GM18502 (cell line): ENCODE measurements around the gene PRLH.
A peak's percentile ranks its signal among the peaks of the same experiment; 100 is the strongest.
"Not testable (repeated sequence)": the region's sequence is repeated elsewhere in the genome, so short reads cannot be mapped to it uniquely, and the experiment has no call there.

Experiments
- ATAC-seq: cut with Tn5 transposase; IDR thresholded peaks from one replicate; pipeline ENCODE4 v1.9.1; 2021; ENCODE audit warnings: mild to moderate bottlenecking; ENCODE audit not compliant: unreplicated experiment, poor library complexity

The PRLH gene

DNA sequence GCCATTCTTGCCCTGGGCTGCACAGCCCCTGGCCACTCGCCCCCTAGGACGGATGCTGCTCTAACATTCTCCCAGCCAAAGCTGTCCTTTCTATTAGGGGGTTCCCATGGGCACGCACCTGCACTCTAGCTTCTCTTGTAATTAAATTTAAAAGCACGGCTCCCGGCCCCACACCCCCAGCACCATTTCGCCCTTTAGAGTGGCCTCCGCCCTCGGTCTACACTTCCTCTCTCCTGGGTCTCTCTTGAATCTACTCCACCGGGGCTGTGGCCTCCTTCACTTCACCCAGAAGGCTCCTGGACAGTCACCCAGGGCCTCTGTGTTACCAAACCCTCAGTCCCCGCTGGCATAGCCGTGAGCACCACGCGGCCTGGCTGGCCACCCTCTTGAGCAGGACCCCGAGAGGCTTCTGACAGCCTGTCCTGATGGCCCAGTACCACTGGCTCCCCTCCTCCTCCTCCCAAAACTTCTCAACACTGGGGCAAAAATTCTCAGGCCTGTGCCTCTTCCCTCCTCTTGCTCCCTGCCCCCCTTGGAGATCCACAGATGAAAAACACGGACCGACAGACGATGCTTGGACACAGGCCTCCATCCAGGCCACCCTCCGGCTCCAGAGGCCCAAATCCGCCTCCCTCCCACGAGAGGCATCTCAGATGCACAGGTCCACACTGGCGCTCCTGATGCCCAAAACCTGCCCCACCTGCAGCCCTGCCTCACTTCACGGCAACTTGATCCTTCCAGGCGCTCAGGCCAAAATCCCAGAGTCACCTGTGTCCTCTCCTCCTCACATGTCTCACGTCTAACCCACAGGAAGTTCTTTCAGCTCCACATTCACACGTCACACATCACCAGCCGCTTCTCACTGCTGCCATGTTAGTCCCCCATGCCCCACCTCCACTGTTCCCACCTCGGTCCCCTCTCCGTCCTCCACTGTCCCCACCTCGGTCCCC, 31.1 kb downstream of the PRLH start:
- ATAC-seq = no peak

DNA sequence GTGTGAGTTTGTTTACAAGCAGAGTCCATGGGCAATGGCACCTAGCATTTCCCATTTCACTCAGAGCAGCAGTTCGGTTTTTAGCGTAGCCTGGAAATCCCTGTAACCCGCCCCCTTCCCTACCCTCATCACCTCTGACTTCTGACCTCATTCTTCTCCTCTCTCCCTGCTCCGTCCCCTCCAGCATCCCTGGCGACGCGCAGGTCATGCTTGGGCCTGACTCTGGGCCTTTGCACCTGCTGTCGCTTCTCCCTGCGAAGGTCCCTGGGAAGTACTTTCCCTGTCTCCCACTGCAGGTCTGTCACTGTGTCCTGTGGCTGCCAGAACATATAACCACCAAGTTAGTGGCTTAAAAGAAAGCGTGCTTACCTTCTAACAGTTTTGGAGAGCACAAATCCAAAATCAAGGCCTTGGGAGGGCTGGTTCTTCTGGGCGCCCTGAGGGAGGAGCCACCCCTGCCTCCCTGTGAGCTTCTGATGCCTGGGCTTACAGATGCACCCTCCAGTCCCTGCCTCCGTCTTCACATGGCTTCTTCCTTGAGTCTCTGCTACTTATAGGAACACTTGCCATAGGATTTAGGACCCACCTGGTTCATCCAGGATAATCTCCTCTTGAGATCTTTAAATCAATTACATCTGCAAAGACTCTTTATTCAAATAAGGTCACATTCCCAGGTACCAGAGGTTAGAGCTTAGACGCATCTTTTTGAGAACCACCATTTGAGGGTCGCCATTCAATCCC, 32.3 kb downstream of the PRLH start:
- no peak for ATAC-seq

DNA sequence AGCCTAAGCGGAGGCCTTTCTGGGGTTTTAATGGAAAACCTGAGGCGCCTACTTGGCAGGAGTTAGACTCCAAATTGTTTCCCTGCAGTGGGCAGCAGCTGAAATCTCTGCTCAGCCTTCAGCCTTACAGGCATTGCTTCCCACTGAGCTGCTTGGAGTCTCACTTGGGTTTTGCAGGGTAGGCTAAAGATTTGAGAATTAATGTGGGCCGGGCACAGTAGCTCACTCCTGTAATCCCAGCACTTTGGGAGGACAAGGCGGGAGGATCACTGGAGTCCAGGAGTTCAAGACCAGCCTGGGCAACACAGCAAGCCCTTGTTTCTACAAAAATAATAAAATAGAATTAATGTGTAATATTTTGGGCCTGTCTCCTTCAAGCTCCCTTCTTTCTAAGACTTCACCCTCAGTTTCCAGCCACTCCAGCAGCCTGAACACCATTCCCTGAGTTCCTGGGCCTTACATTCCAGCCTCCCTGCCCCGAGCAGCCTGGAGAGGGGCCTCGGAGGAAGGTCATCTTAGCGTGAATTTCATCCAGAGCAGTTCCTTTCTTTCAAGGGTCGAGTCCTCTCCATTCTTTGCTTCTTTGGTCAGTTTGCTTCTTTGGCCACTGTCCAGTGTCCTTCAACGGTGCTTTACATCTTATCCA, 33.2 kb downstream of the PRLH start:
- ATAC-seq = no peak

DNA sequence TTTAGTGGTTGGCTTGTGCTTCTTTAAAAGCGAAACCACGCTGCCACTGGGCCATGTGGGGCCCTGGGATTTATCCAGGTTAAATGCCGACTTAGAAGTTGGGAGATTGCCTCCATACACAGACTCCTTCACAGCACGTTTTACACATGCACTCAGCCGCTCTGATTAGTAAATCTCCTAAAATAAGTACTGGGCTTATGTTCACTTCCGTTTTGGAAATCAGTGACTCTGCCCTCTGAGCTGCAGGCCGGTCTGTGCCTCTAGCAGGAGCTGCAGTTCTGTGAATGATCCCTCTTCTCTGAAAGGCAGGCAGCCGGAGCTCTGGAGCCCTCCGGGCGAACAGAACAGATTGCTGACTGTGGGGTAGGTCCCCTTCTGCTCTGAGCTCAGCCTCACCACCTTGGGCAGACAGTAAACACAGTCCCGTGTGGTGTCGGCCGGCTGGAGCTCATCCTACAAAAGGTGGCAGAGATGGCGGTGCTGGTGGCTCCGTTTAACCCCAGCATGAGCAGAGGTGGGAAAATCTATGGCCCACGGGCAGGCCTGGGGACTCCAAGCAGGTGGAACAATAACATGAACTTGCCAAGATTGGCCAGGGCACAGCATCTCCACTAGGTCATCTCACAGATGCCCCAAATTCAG, 34.0 kb downstream of the PRLH start:
- no peak for ATAC-seq

DNA sequence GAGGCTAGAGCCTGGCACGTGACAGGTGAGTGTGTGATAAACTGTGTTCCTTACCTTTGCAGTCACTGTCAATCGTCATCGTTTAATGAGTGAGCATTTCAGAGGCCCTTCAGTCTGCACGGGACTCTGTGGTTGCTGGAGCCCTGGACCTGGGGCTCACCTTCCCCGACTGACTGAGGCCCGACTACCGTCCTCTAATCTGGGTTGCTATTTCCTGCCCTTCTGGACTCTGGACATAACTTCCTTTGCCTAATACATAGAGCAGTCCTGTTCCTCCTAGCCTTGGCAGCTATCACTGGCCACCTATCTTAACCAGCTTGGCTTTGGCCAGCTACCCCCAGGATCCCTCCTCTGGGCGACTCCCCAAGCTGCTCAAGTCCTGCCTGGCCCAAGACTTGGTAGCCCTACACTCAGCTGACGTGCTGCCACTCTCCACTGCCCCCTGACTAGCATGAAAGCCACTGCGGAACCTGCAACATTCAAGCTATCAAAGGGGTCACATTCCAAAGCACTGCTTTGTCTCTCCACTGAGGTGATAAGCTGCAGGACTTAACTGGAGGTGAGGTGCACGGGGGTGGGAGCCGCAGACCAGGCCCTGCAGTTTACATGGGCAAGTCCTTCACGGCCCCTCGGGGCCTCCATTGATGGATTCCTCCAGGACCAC, 35.2 kb downstream of the PRLH start:
- no peak for ATAC-seq

DNA sequence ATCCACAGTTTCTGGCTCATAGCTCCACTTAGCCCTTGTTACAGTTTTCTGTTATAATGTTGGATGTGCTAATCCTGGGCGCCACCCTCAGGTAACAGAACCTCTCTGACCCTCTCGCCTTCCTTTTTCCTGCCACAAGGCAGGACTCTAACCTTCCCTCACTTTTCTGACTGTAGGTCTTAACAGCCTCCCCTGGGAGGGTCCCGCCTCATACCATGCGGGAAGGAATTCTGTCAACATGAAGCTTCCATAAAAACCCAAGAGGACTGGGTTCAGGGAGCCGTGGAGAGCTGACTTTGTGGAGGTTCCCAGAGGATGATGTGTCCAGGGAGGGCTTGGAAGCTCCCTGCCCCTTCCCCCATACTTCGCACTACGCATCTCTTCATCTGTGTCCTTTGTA, 36.0 kb downstream of the PRLH start:
- no peak for ATAC-seq

DNA sequence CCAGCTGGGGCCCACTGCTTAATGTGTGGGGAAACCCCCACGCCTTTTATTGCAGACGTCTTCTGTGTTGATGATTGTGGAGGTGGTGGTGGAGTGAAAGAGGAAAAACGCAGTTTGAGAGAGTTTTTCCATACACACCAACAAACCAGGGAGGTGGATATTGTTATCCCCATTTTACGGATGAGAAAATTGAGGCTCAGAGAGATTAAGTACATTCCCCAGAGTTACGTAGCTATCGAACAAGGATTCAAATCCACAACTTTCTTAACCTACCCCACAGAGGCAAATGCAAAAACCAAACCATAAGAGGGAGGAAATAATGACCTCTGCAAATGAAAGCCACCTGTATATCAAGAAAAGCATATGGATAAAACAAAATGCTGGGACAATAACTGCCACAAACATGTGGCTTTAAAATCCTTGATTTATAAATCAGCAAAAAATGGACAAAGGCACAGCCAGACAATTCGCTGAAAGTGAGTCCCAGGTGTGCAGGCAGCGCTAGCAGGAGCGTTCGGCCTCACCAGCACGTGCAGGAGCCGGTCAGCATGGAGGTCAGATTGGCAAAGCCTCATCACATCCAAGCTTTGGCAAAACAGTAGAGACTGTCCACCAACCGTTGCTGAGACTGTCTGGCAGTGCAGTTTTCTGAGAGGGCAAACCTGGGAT, 36.8 kb downstream of the PRLH start:
- ATAC-seq = no peak

DNA sequence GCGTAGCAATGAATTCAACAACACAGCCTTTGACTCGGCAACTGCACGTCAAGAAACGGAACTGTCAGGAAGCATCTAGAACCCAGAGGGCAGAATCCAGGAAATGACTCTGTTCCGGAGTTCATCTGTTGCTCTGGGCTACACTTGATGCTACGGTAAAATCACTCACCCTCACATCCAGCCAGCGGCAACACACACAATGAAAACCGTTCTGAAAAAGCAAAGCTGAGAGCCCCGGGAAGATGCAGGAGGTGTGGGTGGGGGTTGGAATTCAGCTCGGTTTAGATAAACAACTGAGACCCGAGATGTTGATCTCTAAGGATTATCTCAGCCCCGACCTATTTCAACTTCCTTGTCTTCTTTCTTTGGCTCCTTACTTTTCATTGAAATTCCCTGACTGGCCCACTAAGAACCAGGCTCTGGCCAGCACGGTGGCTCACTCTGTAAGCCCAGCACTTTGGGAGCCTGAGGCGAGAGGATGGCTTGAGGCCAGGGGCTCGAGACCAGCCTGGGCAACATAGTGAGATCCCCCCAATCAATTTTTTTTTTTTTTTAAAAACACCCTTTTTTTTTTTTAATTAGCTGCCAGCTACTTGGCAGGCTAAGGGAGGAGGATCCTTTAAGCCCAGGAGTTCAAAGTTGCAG, 37.5 kb downstream of the PRLH start:
- peak; percentile 53 for ATAC-seq

DNA sequence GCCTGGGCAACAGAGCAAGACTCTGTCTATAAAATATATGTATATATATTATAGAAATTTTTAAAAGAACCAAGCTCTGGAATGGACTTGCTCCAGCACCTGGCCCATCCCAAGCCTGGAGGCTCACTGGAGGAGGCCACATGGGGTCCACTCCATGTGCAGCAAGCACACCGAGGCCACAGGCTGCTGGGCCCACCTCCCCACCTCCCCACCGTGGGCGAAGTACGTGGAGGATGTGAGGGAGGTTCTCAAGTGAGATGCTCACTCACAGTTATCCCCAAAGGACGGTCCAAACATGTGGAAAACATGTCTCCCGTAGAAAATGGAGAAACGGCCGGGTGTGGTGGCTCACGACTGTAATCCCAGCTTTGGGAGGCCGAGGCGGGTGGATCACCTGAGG, 38.0 kb downstream of the PRLH start:
- no peak for ATAC-seq

DNA sequence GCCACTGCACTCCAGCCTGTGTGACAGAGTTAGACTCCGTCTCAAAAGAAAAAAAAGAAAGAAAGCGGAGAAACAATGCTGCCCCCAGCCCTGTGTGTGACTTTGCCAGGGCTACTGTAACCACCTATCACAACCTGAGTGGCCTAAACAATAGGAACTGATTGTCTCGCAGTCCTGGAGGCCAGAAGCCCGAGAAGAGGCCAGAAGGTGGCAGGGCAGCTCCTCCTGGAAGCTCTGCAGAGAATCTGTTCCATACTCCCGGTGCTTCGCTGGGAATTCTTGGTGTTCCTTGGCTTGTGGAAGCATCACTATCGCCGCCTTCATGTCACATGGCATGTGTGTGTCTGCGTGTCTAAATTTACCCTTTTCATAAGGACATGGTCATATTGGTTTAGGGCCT, 38.6 kb downstream of the PRLH start:
- ATAC-seq = no peak

DNA sequence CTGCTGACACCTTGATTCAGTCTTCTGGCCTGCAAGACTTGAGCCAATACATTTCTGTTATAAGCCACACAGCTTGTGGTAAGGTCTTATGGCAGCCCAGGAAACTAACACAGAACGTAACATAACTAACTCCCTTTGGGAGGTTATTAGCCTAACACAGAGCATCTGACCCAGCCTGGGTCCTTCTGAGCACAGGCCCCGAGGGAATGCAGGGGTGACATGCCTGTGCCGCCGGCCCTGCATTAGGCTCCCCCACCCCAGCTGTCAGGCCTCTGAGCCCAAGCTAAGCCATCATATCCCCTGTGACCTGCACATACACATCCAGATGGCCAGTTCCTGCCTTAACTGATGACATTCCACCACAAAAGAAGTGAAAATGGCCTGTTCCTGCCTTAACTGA, 40.1 kb downstream of the PRLH start:
- ATAC-seq = not testable (repeated sequence)

DNA sequence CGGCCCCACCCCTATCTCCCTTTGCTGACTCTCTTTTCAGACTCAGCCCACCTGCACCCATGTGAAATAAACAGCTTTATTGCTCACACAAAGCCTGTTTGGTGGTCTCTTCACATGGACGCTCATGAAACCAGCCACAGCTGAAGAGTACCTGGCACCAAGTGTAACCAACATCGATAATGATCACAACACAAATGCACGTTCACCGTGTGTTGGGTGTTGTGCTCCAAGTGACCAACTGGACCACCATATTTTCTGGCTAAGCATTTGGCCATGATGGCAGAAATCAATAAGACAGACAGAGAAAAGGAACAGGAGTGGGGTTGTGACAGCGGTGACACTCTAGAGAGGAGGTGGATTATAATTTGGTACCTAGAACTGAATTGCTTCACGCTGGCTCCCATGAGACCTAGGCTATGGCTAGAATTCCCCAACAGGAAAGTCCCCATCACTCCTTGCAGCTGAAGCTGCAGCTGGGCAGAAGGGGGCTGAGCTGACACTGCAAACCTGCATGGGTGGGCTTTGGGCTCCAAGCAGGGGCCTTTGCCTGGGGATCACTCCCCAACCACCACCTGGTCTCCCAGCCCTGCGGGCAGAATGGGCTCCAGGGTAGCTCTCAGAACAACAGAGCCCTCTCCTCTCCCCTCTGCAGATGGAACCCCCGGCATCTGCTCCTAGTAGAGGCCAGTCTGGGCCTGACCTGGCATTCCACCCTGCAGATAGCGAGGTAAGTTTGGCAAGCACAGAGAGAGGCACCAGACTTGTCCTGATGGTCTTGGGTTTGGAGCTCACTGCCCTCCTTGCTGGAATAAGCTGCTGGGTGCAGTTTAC, 46.4 kb downstream of the PRLH start:
- ATAC-seq = no peak

DNA sequence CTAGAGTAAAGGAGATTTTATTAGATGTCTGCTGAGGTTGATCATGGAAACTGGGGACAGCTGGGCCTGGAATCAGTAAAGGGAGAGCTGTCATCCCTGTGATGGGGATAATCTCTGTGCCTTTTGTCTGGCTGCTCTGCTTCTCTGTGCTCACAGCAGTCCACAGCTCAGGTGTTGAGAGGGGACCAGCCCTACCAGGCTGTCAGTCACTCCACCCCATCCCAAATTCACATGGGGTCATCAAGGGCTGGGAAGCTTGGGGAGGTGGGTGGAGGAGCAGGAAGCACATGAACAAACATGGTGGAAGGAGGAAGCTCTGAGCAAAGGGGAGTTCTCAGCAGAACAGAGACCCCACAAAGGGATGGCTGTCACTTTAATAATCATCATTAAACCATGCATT, 47.3 kb downstream of the PRLH start:
- ATAC-seq = no peak

DNA sequence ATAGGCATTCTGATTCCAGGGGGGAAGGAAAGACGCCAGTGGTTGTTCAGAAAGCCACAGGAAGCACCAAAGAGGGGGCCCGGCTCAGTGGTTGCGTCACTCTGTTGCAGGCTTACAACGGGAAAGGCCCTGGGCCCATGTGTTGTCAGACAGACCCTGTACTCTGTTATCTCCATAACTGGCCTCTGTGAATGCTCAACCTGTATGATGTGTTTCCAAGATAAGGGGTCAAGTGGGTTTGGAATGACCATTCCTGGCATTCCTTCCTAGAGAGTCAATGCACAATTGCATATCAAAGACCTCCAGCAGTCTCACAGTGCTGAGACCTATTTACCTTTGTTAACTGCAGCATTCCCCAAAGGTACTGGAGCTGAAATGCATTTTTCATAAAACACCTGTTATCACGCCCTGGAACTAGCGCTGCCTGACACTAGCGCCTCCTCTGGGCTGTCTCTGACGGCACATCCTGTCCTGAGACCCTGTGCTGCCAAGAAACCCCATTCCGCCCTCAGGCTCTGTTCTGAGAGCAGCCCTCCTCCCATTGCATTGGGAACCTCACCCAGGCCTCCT, 47.9 kb downstream of the PRLH start:
- ATAC-seq = no peak

DNA sequence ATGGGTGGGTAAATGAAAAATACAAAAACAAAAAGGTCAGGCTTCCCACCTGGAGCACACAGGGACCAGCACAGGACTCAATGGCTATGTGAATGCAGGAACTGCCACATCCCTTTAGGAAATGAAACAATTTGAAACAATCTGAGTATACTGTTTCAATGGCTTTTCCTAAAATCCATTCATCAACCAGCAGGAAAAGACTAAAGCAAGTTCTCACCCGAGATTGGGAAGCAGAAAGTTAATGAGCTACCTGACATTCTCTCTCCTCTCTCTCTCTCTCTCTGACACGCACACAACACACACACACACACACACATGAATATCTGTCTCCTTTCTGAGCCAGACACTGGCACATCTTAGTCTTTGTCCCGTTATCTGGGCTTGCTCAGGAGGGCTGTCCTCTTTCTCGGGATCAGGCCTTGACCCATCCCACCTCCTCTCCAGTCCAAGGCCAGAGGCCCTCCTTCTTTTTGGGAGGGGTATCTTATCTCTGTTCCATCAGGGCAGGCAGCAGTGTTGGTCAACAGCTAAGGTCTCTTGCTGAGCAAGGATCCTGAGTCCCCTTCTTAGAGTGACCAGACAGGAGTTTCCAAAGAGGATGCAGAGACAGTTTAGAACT, 49.4 kb downstream of the PRLH start:
- no peak for ATAC-seq

DNA sequence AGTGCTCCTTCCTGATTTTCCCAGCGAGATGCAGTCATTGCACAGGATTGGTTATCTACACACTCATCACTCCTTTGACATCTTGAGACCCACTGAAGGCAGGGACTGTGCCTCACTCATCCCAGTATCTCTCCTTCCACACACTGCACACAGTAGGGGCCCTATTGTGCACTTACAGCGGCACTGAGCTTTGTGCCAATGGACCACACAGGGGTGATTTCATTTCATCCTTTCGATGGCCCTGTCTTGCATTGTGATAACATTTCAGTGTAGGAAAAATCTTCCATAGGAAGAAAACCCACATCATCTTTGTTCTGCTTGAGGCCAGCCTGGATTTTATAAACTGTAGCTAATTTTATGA, 50.0 kb downstream of the PRLH start:
- no peak for ATAC-seq
